SW480 (cell line): Measurements from ENCODE around the gene CFB.

Experiments
- DNase-seq: peaks from one replicate; pipeline ENCODE4 v3.0.0-alpha.2; 2016; ENCODE audit warnings: low spot score

Gene CFB

GRCh38 chr6:31948753-31949413 is 3.0 kb downstream of the CFB start:
- DNase-seq, result no peak

GRCh38 chr6:31949926-31950548 is 4.1 kb downstream of the CFB start:
- DNase-seq, result no peak

GRCh38 chr6:31952140-31952805 is 6.4 kb downstream of the CFB start:
- no peak for DNase-seq

GRCh38 chr6:31952890-31953289 is 7.0 kb downstream of the CFB start:
- DNase-seq, result no peak

GRCh38 chr6:31954511-31954910 is 8.6 kb downstream of the CFB start:
- no peak for DNase-seq

- DNase-seq, result no peak
Observed at GRCh38 chr6:31956796-31957195, 10.9 kb downstream of the CFB start.

GRCh38 chr6:31958412-31958740 is 12.5 kb downstream of the CFB start:
- no peak for DNase-seq

GRCh38 chr6:31958741-31959739 is 13.1 kb downstream of the CFB start, which contains the start of the genes NELFE and SKIC2:
Gene NELFE (minus strand): TSS chr6:31958971. CDS start chr6:31958446, 525 bp downstream.
Gene SKIC2 (plus strand): TSS chr6:31959175. CDS start chr6:31959193, 18 bp downstream.
- peak; percentile 95 for DNase-seq

GRCh38 chr6:31961616-31962015 is 15.7 kb downstream of the CFB start:
- no peak for DNase-seq

- DNase-seq, result no peak
Observed at GRCh38 chr6:31963921-31964320, 18.0 kb downstream of the CFB start.

GRCh38 chr6:31965700-31966099 is 19.8 kb downstream of the CFB start:
- DNase-seq, result no peak

- DNase-seq, result no peak
Observed at GRCh38 chr6:31966506-31966905, 20.6 kb downstream of the CFB start.

- no peak for DNase-seq
Observed at GRCh38 chr6:31966997-31967925, 21.4 kb downstream of the CFB start.

- no peak for DNase-seq
Observed at GRCh38 chr6:31967926-31968320, 22.0 kb downstream of the CFB start.

- DNase-seq, result no peak
Observed at GRCh38 chr6:31968326-31968725, 22.4 kb downstream of the CFB start.

GRCh38 chr6:31968791-31969711 is 23.2 kb downstream of the CFB start:
- no peak for DNase-seq

- no peak for DNase-seq
Observed at GRCh38 chr6:31969712-31970603, 24.1 kb downstream of the CFB start.

GRCh38 chr6:31970604-31971271 is 24.8 kb downstream of the CFB start:
- peak; percentile 24 for DNase-seq
